Lower leg skin (tissue), 3 donors: ENCODE data around the gene CCDC88C.

Source experiments
- CTCF ChIP-seq, 3 donors: fragments of 450-650 bp; IDR thresholded peaks; one replicate each; pipeline ENCODE4 v1.5.1; 2016; ENCODE audit warnings: antibody characterized with exemption in 3 of 3, mild to moderate bottlenecking in 3 of 3, moderate library complexity in 2 of 3
- POLR2A ChIP-seq, 2 donors: fragments of 450-650 bp; IDR thresholded peaks; one replicate each; pipeline ENCODE4 v1.6.1; 2016 to 2017; ENCODE audit warnings: antibody characterized with exemption in 2 of 2, mild to moderate bottlenecking in 1 of 2, moderate library complexity in 1 of 2

- TF ChIP-seq POLR2A (IDR thresholded peaks at IDR 0.05) (no peak), CTCF (IDR thresholded peaks at IDR 0.05) (no peak)
These were observed 82.2 kb downstream of the CCDC88C start for GRCh38 chr14:91335191-91336092.
